ENCODE data around the gene KLHL3. TPM values are rescaled to one million over a fixed set of nuclear protein-coding genes. Genes with fewer than 3 reads are reported as not detected.

Gene KLHL3
- polyA plus RNA-seq, 1 of the 3 experiments (the other 2 are of a cell fraction), result 3.8 TPM

DNA sequence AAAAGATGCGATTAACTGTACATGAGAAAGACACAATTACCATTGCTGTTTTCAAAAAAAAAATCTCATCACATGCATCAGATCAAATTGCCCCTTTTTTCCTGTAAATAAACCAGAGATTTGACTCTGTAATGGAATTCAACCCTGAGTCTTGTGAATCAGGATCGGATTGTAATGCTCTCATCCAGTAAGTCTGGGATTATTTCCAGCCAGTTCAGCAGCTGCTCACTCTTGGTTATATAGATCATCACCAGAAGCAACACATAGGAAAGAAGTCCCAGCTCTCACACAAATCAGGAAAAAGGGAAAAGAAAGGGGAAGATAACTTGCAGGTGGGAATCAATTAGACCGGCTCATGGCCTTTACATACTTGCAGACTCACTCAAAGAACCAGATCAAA, 138.9 kb downstream of the KLHL3 start (continued):
- TF ChIP-seq, protein P1, sequence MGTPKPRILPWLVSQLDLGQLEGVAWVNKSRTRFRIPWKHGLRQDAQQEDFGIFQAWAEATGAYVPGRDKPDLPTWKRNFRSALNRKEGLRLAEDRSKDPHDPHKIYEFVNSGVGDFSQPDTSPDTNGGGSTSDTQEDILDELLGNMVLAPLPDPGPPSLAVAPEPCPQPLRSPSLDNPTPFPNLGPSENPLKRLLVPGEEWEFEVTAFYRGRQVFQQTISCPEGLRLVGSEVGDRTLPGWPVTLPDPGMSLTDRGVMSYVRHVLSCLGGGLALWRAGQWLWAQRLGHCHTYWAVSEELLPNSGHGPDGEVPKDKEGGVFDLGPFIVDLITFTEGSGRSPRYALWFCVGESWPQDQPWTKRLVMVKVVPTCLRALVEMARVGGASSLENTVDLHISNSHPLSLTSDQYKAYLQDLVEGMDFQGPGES (IDR thresholded peaks at IDR 0.05; ENCODE audit: low read depth, low read length), result no peak
- TF ChIP-seq FOSL2 (IDR thresholded peaks at IDR 0.05; ENCODE audit: borderline replicate concordance, low read depth) (no peak), RAD21 (IDR thresholded peaks at IDR 0.05; ENCODE audit: low read length) (no peak), JUND (IDR thresholded peaks at IDR 0.05) (no peak), POLR2AphosphoS5 (IDR thresholded peaks at IDR 0.05; ENCODE audit: low read depth, low read length) (no peak), GATA2 (CRISPR knock-in tag; IDR thresholded peaks at IDR 0.05) (no peak), EZH2phosphoT487 (IDR thresholded peaks at IDR 0.05; ENCODE audit: borderline replicate concordance, low read depth) (no peak)

DNA sequence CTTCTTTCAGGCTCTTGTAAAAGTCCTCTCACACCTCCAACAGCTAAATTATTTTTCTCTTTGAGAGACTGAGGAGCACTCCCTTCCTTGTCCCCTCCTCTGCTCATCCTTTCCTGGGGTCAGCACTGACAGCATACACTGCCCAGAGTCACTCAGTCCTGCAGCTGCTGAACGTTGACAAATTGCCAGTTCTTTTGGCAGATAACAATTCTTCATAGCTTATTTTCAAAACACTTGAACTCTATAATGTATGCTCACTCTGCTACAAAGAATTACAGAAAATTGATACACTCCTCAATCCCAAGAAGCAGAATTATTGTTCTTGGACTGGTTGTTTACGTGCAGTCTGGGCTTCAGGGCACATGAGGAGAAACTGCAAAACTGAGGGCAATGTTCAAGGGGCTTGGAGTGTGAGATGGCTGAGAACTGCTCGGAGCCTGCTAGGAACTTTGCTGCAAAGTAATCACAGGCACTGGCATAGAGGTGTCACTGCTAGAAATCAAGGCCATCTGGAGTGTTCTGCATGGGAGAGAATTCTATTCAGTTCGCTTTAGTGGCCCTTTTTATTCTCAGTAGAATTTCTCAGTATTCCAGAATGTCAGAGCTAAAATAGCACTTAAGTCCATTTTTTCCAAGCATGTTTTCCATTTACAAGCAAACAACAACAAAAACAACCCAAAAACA, 140.4 kb downstream of the KLHL3 start:
- no peaks in the 10 kb centered on the region for H3K36me3 ChIP-seq (replicated peaks in 1 of 2; ENCODE audit: control insufficient read depth in 1 of 2, insufficient read depth in 2 of 2, low read length in 1 of 2)
- WGBS (ENCODE audit: low lambda C conversion rate), result 19% methylated on average over 4 of the region's 4 CpGs
- H3K4me2 ChIP-seq, result no peak overlapping the region
- TF ChIP-seq POLR2AphosphoS5 (IDR thresholded peaks at IDR 0.05; ENCODE audit: low read depth, low read length) (no peak), GATA2 (CRISPR knock-in tag; IDR thresholded peaks at IDR 0.05) (peak; percentile 21; the same call in 1 of the 2 replicates)
- no peak overlapping the region for H3K4me3 ChIP-seq (ENCODE audit: low read depth in 2 of 2, low read length in 1 of 2)
- H2AFZ ChIP-seq (ENCODE audit: low read depth), result no peak overlapping the region
- H3F3A ChIP-seq (replicated peaks; ENCODE audit: insufficient read depth), result no peaks in the 10 kb centered on the region
- peaks cover 5% of the 10 kb centered on the region; the same call in 1 of the 2 replicates for H3K27me3 ChIP-seq (ENCODE audit: insufficient read depth)
- peaks cover 0 to 20% of the 10 kb centered on the region in 2 experiments; a peak in 2 of 4 replicates for H3K4me1 ChIP-seq (ENCODE audit: control insufficient read depth in 1 of 2, insufficient read depth in 2 of 2, low read depth in 1 of 2, low read length in 1 of 2)
- DNase-seq, result no peak
- no peak overlapping the region for H3K27ac ChIP-seq (ENCODE audit: low read depth in 2 of 2, low read length in 1 of 2)
- H3K79me2 ChIP-seq (ENCODE audit: insufficient read depth), result no peaks in the 10 kb centered on the region
- no peaks in the 10 kb centered on the region for H4K20me1 ChIP-seq (ENCODE audit: insufficient read depth)
- no peaks in the 10 kb centered on the region for H3K9me3 ChIP-seq
- CTCF ChIA-PET, result interaction anchor here (0.9 to 1.5 kb wide), 4 partner anchors 14 to 267 kb away, joined by 3 to 5 read pairs (median 4); no protein-coding TSS in a partner anchor
- no peaks in the 10 kb centered on the region for H3K9me2 ChIP-seq
- H3K9ac ChIP-seq, result no peak overlapping the region
- POLR2A ChIA-PET, result no interaction called here

DNA sequence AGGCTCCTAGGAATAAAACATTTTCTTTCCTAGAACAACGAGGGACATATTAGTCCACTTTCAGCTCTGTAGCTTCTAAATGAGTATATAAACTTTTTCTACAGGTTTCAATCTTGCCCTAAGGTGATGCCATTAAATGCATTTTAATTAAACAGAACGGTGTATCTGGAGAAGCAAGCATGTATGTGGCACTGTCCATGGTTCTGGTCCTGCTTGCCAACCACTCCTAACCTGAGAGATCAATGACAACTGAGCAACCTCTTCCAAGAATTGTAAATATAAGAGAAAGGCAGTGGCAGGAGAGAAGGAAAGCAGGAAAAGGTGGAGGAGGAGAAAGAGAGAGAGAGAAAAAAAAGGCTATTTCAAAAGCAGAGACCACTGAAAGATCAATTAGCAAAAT, 141.2 kb downstream of the KLHL3 start:
- WGBS (ENCODE audit: low lambda C conversion rate), result 27% methylated on average over 2 of the region's 2 CpGs
- CTCF ChIA-PET, result interaction anchor here (0.9 to 1.2 kb wide), 2 partner anchors 14 to 267 kb away, joined by 3 to 5 read pairs; no protein-coding TSS in a partner anchor

More for the DNA sequence above, 141.2 kb downstream of the KLHL3 start:
- H3K9ac ChIP-seq, result no peak overlapping the region
- POLR2A ChIA-PET, result no interaction called here
- no peak overlapping the region for H3K4me2 ChIP-seq
- no peaks in the 10 kb centered on the region for H3K79me2 ChIP-seq (ENCODE audit: insufficient read depth)
- no peak overlapping the region for H3K4me3 ChIP-seq (ENCODE audit: low read depth in 2 of 2, low read length in 1 of 2)
- TF ChIP-seq CHD2 (IDR thresholded peaks at IDR 0.05; ENCODE audit: low read length, partially characterized antibody), result no peak
- TF ChIP-seq, protein P2, sequence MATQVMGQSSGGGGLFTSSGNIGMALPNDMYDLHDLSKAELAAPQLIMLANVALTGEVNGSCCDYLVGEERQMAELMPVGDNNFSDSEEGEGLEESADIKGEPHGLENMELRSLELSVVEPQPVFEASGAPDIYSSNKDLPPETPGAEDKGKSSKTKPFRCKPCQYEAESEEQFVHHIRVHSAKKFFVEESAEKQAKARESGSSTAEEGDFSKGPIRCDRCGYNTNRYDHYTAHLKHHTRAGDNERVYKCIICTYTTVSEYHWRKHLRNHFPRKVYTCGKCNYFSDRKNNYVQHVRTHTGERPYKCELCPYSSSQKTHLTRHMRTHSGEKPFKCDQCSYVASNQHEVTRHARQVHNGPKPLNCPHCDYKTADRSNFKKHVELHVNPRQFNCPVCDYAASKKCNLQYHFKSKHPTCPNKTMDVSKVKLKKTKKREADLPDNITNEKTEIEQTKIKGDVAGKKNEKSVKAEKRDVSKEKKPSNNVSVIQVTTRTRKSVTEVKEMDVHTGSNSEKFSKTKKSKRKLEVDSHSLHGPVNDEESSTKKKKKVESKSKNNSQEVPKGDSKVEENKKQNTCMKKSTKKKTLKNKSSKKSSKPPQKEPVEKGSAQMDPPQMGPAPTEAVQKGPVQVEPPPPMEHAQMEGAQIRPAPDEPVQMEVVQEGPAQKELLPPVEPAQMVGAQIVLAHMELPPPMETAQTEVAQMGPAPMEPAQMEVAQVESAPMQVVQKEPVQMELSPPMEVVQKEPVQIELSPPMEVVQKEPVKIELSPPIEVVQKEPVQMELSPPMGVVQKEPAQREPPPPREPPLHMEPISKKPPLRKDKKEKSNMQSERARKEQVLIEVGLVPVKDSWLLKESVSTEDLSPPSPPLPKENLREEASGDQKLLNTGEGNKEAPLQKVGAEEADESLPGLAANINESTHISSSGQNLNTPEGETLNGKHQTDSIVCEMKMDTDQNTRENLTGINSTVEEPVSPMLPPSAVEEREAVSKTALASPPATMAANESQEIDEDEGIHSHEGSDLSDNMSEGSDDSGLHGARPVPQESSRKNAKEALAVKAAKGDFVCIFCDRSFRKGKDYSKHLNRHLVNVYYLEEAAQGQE (IDR thresholded peaks at IDR 0.05; ENCODE audit: low read depth, low read length), result peak; percentile 93
- no peaks in the 10 kb centered on the region for H3K36me3 ChIP-seq (replicated peaks in 1 of 2; ENCODE audit: control insufficient read depth in 1 of 2, insufficient read depth in 2 of 2, low read length in 1 of 2)
- peaks cover 5% of the 10 kb centered on the region; the same call in 1 of the 2 replicates for H3K27me3 ChIP-seq (ENCODE audit: insufficient read depth)
- no peaks in the 10 kb centered on the region for H3K9me2 ChIP-seq
- H3K9me3 ChIP-seq, result no peaks in the 10 kb centered on the region
- no peak overlapping the region for H2AFZ ChIP-seq (ENCODE audit: low read depth)
- no peak overlapping the region for H3K27ac ChIP-seq (ENCODE audit: low read depth in 2 of 2, low read length in 1 of 2)
- DNase-seq, result no peak
- H4K20me1 ChIP-seq (ENCODE audit: insufficient read depth), result no peaks in the 10 kb centered on the region
- no peaks in the 10 kb centered on the region for H3F3A ChIP-seq (replicated peaks; ENCODE audit: insufficient read depth)
- peaks cover 0 to 14% of the 10 kb centered on the region in 2 experiments; a peak in 2 of 4 replicates for H3K4me1 ChIP-seq (ENCODE audit: control insufficient read depth in 1 of 2, insufficient read depth in 2 of 2, low read depth in 1 of 2, low read length in 1 of 2)
